ENCODE measurements around the gene TXNRD2.

Gene TXNRD2

DNA sequence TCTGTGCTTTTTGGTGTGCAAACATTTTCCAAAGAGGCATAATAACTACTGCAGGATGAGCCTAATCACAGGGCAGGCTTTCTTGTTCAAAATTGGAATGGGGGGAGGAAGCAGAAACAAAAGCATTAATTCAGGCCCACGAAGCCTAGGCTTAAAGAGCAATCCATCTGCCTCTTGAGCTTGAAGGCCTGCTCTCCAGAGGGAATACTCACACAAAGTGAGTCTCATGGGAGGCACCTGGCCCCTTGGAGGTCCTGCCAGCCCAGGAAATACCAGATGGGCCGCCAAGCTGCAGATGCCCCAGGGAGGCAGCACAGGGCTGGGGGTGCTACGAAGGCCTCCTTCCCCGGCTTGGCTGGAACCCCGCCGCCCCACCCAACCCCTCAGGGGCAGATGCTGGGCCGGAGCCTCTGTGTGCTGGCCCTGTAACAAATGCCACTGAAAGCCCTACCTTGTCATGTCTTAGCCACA, 39.3 kb downstream of the TXNRD2 start:
- no peak for DNase-seq

DNA sequence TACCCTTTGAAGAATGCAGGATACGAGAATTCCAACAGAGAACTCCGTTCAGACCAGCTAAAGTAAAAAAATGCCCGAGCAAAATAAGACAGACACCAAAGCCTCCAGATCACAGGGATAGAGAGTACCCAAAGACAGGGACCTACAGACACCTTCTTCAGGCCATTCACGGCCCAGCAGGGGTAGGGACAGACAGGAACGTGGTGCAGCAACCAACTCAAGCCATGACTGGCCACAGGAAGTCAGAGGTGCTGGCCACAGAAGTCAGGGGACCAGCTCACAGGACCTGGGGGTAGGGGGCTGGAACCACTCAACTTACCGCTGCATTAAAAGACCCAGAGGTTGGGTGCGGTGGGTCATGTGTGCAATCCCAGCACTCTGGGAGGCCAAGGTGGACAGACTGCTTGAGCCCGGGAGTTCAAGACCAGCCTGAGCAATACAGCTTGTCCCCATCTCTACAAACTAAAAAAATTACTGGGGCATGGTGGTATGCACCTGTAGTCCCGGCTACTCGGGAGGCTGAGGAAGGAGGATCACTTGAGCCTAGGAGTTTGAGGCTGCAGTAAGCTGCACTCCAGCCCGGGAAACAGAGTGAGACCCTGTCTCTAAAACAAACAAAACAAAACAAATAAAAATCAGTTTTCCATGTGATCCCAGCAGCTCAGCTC, 39.9 kb downstream of the TXNRD2 start:
- no peak for DNase-seq

DNA sequence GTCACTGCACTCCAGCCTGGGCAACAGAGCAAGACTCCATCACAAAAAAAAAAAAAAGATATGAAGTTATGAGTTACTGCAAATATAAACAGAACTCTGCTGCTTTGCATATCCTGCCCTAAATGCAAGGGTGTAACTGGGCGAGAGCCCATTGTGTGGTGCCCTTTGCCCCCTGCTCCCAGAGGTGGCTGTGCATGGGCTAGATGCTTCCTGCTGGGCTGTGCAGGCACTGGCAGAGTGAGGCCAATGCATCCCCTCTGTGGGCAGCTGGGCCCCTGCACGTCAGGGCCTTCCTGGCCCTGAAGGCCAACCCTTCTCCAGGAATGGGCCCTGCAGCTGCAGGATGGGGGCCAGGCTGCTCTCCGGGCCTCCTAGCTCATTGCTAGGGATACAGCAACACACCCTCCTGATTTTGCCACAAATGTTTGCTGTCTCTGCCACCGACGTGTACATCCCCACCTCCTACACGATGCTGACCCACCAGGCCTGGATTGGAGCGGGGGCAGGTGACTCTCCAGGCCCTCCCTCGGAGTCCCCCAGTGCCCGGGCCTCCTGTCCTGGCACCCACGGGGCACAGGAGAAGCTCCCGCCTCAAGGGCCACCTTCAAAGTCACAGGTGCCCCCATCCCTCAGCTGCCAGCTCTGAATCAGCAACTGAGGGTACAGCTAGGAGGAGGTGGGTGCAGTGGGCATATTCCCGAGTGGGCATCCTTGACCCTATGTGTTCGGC, 40.7 kb downstream of the TXNRD2 start:
- no peak for DNase-seq

DNA sequence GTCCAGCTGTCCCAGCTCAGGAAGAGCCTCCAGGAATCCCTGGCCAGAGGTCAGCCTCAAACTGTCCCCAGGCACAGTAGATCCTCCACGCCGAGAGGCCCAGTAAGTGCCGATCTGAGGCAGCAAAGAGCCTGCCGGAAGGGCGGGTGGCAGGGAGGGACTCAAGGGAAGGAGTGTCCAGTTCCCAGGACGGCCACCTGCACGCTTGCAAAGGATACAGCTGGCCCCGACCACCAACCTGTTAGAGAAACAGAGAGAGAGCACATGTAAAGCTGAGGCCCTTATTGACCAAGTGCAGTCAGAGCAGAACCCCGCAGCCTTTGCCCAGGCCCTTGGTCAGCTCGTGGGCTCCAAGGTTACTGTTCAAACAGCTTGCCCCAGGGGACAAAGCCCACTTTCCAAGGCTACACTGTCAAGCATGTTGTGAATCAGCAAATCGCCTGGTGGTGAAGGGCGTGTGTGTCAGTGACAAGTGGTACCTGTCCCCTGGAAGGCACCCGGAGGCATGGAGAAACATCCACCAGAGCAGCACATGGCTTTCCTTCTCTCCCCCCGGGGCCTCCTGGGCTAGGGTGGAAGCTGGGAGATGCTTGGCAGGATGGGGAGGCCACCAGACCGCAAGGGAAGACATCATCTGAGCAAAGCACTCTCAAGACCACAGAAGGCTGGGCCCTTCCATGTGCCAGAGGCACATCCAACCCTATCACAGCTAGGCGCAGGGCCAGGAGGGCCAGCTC, 42.6 kb downstream of the TXNRD2 start:
- no peak for DNase-seq

DNA sequence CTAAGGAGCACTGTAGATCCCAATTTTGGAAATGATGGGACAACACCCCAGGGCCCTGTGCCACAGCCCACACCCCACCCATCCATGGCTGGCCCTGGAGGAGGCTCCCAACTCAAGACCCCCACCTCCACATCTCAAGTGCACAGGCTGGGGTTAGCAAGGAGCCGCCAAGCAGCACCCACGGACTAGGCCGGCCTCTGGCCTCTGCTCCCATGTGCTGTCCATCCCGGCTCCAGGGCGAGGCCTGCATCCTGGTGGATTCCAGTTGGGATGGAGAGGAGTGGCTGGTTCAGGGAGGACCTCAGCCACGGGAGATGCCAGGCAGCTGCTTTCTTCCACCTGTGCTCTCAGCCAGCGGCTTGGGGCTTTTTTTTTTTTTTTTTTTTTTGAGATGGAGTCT, 43.5 kb downstream of the TXNRD2 start:
- no peak for DNase-seq

DNA sequence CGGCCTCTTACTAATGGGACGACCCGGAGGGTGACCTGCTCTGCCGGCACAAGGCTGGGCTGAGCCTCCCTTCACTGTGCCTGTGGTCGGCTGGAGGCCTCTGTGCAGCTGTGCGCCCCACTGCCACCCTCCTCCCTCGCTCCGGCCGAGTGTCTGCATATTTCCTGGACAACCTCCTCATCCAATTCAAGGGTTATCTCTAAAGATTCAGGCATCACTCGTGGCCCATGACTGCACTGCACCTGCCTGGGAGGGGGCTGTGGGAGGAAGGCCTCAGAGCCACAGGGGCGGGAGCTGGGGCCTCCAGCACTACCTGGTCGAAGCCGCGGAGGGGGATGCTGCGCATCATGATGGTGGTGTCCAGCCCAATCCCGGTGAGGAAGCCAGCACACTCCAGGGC, 43.9 kb downstream of the TXNRD2 start:
- no peak for DNase-seq

DNA sequence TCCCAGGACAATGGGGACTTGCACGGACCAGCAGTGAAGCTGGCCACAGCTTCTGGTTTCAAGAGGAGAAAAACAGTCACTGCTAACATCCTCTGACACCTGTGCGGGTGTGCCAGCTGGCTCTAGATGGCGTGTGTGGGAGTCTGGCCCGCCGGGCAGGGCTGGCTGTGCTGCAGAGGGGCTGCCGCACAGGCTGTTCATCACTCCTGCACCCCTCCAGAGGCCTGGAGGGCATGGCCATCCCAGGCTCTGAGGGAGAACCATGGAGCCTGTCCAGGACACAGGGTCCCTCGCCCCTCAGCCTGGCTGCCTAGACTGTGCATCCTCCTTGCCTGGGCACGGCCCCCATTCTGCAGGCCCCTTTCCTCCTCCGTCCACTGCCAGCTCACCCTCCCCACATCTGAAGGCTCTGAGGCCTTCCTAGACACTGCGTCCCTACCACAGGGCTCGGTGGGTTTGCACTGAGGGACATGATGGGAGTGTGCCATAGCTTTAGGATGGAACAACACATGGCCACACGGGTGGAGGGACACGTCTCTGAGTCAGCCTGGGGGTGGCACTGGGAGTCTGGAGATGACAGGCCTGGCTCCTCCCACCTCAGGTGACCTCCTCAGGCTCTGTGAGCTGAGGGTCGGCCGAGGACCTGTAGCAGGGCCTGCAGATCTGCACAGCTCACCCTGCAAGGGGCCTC, 44.8 kb downstream of the TXNRD2 start:
- no peak for DNase-seq

DNA sequence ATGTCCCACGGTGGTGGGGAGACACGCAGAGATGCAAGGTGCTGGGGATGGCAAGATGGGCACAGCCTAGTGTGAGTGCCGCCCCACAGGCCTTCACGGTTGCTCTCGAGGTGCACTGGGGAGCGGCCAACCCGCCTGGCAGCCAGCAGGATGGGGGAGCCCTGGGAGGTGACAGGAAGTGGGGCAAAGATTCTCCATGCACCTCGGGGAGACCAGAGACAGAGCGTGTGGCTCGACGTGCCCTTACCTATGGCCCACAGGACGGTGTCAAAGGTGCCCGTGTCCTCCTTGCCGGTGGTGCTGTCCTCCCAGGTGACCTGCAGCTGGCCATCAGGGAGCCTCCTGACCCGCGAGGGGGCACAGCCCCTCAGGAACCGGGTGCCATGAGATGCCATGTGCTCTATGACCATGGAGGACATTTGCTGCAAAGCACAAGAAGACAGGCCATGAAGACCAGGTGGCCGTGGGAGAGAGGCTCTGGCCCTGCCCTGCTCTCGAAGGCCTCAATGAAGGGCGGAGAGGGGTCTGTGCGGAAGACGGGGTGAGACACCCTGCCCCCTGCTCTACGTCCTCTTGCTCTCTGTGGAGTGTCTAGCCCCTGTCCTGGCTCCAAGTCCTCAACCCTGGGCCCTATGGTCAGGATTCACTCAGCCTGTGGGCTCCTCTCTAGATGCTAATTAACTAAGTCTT, 46.3 kb downstream of the TXNRD2 start:
- DNase-seq = no peak

DNA sequence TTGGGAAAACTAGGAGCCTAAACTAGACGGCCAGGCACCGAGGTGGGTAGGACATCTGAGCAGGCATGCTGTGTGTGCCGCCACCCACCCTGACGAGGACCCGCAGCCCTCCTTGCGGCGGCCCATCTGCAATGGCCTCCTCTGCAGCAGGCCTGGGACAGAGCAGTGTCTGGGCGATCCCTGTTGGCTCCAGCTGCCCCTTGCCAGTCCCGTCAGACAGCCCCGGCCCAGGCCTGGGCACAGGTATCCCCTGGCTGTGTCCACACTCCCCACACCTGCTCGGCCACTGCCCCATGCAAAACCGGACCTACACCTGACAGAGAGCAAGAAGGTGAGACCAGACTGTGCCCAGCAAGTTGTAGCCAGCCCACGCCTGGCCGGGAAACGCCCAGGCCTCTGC, 48.3 kb downstream of the TXNRD2 start:
- DNase-seq = no peak

DNA sequence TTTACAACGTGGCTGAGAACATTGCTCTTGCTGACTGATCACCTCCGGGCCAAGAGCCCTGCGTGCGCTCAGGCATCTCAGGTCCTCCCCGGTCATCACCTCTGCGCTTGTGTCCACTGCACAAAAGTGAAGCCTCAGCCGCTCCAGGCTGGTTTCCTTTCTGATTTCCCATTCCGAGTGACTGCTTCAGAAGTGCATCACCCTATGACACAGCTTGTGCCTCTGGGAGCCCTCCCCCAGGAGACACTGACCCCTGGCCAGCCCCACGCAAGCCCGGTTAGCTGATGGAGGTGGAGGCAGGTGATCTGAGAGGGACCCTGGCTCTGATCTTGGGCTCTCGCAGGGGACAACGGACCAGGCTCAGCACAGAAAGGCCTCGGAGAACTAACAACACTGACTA, 48.7 kb downstream of the TXNRD2 start:
- no peak for DNase-seq

DNA sequence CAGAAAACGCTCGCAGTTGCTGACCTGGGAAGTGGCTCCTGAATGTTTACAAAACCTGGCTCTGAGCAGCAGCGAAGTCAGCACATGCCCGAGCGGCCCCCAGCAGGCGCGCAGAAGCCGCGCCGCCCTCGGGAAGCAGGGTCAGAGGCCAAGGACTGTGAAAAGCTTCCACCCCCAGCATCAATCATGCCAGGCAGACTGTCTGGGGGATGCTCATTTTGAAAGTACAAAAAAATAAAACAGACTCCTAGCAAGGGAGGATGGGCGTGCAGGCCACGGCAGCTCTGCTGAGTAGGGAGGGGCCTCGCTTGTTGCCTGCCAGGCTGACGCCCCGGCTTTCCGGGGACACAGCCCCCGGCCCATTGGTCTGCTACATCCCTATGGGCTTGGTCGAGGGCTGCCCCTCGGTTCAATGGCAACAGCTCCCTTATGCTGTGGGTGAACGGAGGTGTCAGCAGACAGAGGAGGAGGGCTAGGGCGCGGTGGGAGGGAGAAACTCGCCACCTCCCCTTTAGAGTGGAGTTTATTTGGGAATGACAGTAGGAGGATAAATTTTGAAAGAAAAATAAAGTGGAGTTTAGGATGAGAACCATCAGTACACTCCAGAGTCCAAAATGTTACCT, 49.2 kb downstream of the TXNRD2 start:
- no peak for DNase-seq

DNA sequence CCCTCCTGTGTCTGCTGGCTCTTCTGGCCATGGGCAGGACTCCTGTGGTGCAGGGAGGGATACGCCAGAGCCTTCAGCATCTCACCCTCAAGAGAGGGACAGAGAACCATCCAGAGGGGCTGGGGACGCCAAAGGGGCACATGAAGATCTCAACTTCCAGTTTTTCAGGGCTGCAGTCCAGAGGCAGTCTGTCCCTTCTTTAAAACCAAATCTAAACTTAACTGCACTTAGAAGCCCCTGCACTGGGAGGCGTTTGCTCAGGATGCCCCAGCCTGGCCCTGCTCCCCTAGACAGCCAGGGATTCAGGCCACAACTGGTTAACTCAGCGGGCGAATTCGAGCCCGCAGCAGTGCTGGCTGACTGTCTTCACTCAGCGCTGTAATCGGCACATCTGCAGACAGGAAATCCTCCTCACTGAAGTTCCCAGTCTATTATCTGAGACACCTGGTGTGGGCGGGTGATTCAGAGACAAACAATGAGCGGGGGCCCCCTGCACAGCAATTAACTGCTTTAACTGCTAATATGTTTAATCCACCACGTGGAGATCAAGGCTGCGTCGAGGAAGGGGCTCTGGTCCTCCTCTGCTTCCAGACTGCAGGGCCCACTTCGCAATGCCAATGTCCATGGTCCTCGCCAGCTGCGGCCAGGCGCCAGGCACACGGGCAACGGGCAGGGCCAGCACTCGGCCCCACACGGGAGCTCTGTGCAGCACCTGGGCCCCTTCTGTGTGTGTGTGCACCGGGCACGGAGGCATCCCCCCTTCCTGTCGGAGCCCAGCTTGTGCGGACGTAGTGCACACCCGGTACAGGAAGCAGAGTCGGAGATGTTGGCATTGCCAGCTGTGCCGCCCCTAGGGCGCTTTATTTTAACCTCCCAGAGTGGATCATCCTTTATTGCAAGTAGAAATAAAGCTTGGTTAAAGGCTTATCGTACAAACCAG, 50.0 kb downstream of the TXNRD2 start:
- DNase-seq = no peak

DNA sequence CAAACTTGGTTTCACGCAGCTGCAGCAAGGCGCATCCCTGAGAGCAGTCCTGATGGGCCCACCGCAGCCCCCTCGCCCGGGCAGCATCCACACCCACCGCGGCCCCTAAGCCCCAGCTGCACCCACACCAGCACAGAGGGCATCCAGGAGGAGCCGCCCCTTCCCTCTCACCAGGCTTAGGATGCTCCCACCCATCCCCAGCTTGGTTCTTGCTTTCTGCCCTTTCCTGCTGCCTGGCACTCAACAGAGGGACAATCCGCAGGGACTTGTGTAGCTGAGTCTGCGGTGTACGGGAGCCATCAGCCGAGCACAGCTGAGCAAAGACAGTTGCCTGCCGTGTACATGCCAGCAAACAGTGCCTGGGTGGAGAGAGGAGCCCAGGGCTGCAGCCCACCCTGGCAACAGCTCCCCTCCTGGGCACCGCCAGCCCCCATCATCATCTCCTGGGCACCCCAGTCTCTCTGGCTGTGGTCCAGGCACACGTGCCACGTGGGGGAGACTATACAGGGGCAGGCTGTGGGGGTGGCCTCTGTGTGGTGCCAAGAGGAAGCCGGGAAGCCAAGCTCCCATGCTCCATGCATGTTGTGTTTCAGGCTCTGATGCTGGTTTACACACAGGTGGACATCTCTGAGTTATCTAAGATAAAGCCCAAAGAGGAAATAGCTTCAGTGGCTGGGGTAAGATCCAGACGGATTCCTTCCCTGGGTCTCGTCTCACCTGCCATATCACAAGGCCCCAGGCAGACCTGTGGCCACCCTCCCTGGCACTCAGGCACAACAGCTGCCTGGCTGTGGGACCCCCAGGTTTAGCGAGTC, 50.9 kb downstream of the TXNRD2 start:
- no peak for DNase-seq

DNA sequence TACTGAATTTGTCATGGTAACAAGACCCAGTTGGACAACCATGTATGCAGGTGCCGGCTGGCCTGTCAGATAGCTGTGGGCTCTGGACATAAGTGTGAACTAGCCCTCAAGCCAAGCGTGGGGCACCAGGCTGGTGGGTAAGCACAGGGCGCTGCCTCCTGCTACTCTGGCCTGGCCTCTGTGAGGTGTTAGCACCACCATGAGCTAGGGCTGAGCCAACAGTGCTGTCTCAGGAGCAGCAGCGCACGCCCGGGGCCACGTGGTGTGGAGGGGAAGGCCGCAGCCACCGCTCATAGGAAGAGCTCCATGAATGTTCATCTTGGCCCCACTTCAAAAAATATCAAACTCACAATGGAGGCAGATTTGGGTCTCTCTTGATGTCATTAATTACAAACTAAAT, 51.7 kb downstream of the TXNRD2 start:
- no peak for DNase-seq

DNA sequence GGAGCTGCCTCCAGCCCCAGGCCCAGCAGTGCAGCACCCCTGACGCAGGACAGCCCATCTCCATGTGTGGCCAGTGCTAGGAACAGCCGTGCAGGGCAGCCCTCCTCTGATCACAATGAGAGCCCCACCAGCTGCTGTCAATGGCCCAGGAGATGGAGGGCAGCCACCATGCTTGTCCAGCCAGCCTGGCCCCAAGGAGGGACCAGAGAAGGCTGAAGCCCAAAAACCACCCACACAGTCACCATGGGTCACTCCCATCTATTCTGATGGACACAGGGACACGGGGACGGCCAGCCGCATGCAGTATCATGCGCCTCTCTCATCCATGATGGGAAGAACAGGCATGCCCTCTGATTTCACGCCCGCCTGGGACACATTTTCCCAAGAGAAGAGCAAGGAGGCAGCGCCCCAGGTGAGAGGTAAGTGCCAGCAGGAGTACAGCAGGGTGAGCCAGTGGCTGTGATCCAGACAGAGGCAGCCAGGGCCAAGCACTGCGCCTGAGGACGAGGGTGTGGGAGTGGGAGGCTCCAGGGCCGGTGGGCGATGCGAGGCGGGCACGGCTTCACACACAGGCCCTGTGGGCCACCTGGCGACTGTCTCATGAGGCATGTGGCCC, 53.4 kb downstream of the TXNRD2 start:
- DNase-seq = no peak

DNA sequence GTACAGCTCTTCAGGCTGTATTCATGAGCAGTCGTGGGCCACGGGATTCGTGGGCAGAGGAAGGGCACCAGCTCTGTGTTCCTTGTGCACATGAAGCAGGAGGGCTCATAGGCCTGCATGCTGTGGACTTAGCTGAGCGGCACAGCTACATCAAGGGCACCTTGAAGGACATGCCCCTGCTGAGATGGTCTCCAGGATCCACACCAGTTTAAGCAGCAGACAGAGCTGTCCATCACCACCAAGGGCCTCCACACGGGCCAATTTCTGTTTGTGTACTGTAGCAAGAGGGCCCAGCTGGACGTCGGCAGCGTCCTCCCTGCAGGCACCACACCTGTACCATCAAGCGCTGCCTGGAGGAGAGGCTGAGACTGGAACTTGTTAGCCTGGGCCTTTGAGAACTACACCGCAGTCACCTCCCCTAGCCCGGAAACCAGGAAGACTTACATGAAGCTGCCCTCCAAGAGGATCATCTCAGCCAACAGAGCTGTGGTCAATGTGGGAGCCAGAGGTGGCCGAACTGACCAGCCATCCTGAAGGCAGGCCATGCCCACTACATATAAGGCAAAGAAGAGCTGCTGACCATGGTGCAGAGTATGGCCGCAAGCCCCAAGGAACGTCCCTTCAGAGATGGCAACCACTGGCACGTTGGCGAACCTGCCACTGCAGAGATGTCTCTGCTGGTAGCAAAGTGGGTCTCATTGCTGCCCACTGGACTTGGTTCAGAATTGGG, 54.2 kb downstream of the TXNRD2 start:
- DNase-seq = no peak

DNA sequence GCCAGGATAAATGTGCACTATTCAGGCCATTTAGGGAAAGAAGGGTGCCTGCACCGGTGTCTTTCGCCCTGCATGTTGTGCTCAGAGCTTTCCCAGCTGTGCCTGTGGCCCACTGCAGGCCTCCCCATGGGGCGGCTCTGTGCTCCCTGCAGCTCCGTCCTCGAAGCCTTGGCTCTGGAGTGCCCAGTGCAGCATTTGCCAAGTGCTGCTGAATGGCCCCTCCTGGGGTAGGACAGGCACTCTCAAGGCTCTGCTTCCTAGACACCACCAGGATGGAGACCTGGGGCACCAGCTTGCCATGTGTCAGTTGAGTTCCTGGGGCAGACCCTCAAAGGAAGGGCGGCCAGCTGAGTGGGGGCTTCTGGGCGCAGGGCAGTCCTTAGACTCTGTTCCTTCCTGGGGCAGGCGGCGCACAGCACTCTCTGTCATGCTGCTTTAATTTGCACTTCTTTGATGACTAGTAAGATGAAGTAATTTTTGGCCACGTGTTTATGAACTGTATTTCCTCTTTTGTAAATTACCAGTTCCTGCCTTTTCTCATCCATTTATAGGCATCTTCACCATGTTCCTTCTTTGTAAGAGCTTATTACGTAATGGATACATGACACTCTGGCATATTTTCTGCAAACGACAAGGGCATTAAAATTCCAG, 54.9 kb downstream of the TXNRD2 start:
- no peak for DNase-seq

DNA sequence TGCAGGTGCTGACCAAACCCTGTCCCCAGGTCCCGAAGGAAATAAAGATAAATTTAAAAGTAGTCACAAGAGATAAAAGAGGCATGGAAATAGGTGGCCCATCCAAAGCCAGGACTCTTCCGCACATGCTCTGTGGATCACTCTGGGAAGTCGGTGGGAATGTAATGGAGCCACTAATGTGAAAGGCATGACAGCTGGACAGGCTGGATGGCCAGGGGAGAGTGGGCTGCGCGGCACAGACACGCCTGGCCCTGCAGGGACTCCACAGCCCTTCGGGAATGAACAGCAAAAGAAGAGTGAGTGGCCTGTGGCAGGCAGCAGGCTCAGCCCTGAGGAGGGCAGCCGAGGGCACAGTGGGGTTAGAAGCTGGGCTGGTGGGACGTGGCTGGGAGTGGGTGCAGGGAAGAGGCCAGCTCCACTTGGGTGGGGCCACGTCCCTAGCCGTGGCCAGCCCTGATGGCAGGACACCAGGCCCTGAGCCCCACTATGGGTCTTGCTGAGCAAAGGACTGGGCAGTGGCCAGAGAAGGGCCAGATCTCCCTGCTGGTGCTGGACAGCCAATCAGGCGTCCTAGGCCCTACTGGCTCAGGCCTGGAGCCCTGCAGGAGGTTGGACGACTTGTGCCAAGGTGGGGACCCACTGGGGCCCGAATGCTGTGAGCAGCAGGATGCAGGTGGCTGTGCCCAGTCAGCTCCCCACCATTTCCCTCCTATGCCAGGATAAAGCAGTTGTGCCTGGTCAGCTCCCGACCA, 55.6 kb downstream of the TXNRD2 start:
- no peak for DNase-seq
